AG10803 (cell line): ENCODE results near the gene FOXN3.
A peak's percentile ranks its signal among the peaks of the same experiment; 100 is the strongest.

Experiments used
- DNase-seq: peaks from one replicate; pipeline ENCODE4 v3.0.0; 2010; ENCODE audit warnings: low read depth
- H3K4me3 ChIP-seq: 2 replicates; pipeline ENCODE4 v1.5.1; 2011; ENCODE audit warnings: mild to moderate bottlenecking, low read length, control low read depth
- TF ChIP-seq, protein P1 (sequence below): conservative IDR thresholded peaks from 2 replicates; pipeline ENCODE4 v1.5.1; 2011; ENCODE audit warnings: mild to moderate bottlenecking, low read length, control low read depth, inconsistent platforms

The FOXN3 gene

DNA sequence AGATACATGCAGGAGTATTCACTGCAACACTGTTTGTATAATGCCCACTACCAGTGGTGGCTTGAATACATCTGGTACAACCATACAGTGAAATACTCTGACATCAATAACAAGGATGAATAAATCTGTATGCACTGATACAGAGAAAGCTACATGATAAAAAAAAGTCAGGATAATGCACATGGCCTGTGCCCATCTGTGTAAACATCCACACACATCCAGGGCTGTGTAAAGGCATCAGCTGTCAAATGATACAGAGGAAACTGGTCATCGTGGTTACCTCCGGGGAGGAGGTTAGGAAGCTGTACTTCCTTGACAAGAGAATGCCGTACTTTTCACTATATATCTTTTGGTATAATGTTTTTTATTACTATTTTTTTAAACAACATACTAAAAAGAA lies 176.6 kb downstream of the FOXN3 start:
- TF ChIP-seq, protein P1, sequence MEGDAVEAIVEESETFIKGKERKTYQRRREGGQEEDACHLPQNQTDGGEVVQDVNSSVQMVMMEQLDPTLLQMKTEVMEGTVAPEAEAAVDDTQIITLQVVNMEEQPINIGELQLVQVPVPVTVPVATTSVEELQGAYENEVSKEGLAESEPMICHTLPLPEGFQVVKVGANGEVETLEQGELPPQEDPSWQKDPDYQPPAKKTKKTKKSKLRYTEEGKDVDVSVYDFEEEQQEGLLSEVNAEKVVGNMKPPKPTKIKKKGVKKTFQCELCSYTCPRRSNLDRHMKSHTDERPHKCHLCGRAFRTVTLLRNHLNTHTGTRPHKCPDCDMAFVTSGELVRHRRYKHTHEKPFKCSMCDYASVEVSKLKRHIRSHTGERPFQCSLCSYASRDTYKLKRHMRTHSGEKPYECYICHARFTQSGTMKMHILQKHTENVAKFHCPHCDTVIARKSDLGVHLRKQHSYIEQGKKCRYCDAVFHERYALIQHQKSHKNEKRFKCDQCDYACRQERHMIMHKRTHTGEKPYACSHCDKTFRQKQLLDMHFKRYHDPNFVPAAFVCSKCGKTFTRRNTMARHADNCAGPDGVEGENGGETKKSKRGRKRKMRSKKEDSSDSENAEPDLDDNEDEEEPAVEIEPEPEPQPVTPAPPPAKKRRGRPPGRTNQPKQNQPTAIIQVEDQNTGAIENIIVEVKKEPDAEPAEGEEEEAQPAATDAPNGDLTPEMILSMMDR: no peak
- DNase-seq: peak; percentile 13
- H3K4me3 ChIP-seq: no peak overlapping the region

DNA sequence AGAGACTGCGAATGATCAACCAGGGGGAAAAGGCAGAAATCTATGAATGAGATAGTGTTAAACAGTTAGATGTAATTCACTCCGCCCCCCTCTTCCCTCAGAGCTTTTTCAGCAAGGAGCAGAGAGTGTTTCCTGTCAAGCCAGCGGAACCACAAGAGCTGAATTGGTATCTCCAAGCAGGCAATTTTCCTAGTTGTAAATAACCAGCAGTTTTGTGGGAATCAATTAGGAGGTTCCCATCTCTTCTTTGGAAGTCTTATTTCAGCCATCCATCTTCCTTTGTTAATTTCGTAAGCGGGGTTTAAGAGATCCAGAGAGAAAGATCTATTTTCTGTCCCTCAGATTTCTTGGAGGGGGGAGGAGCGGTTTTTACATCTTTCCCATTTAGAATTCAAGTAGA lies 178.0 kb downstream of the FOXN3 start:
- TF ChIP-seq, protein P1: no peak
- no peak overlapping the region for H3K4me3 ChIP-seq
- no peak for DNase-seq

DNA sequence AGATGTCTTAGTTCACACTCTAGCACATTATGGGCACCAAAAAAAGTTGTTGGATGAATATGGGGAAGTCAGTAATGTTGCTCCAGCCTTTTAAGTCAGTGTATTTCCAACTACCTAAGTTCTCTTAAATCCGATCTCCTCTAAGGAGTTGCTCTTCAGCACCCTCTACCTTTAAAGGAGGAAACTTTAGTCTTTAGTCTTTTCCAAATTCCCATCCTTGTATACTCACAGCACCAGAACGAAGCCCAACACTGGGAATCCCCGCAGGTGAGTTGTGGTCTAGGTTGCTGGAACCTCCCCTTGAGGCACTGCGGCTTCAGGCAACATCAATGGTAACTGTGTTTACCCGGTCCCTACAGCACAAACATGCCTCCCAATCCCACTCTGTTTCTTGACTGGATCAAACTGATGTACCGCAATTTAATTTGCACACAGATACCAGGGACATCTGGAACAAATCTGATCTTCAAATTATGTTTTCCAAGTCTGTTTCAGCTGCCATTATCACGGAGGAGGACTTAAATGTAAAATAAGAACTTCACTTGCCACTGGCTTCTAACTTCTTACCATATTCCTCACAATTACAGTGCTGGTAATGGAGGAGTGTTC lies 179.0 kb downstream of the FOXN3 start:
- H3K4me3 ChIP-seq: no peak overlapping the region
- DNase-seq: peak; percentile 23
- TF ChIP-seq, protein P1: peak; percentile 63

DNA sequence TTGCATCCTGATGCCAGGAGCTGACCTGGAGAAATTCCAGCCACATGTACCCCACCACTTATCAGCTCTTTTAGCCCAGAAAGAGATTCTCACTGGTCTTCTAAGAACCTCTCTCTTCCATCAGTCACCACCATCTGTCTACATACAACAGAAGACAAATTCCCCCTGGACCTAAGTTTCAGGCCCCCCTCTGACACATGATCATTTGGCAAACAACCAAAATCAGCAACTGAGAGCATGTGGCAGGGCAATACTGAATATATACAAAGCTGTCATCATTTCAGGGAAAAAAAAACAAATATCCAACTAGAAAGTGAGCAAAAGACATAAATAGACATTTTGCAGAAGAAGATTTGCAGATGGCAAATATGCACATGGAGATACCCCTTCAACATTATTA lies 180.2 kb downstream of the FOXN3 start:
- DNase-seq: no peak
- TF ChIP-seq, protein P1: no peak
- no peak overlapping the region for H3K4me3 ChIP-seq

DNA sequence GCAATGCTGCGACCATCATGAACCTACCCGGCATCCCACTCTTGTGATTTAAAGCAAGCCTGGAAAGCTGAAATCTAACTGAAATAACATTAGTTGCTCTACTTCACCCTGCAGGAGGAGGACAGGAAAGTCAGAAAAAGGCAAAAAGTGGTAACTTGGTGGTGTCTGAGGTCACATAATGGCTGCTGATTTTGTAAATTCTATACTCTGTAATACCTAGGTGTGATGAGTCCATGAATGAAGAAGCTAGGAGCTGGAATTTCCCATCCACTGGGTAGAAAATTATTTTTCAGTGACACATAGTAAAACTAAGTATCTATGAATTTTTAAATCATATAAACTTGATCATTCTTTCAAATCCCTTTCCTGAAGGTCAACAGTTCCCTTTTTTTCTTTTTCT lies 183.8 kb downstream of the FOXN3 start:
- TF ChIP-seq, protein P1: no peak
- DNase-seq: no peak
- no peak overlapping the region for H3K4me3 ChIP-seq

DNA sequence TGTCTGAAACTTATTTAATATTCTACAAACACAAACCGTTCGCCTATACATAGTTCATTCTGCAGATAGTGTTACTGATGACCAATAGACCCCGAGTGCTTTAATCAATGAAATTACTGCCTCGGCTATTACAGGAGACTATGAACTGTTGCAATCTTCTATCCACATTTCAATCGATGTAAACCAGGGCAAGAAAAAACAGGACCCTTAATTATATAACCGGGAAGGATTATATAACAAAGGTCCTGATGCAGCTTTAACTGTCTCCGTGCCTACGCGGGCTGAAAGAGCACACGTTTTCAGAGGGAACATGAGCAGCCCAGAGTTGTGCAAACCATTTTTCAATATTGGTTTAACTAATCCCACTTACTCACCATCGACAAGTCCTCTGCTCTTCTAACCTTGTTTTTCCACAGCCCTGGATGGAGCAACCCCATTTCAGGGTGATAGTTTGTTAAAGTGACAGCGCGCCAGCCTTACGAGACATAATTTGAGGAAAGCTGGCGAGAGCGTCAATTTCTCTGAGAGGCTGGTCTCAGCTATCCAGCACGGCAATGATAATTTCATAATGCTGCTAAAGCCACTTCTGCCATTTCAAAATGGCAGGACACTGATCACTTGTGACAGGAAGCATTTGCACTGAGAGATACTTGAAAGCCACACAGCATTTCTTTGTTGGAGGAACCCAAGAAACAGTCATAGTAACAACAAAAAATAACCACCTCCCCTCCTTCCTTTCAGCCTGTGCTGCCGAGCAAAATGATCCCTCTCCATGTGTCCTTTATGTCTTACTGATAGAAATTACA lies 184.6 kb downstream of the FOXN3 start:
- TF ChIP-seq, protein P1: no peak
- no peak overlapping the region for H3K4me3 ChIP-seq
- no peak for DNase-seq
